CD1c-positive myeloid dendritic cell (primary cell): ENCODE data around the gene TMEM200C.
"Not testable (repeated sequence)": the region's sequence is repeated elsewhere in the genome, so short reads cannot be mapped to it uniquely, and the experiment has no call there.

Experiments used
- DNase-seq: peaks from one replicate; pipeline ENCODE4 v3.0.0-alpha.2; 2016; ENCODE audit errors: extremely low spot score

TMEM200C gene

DNA sequence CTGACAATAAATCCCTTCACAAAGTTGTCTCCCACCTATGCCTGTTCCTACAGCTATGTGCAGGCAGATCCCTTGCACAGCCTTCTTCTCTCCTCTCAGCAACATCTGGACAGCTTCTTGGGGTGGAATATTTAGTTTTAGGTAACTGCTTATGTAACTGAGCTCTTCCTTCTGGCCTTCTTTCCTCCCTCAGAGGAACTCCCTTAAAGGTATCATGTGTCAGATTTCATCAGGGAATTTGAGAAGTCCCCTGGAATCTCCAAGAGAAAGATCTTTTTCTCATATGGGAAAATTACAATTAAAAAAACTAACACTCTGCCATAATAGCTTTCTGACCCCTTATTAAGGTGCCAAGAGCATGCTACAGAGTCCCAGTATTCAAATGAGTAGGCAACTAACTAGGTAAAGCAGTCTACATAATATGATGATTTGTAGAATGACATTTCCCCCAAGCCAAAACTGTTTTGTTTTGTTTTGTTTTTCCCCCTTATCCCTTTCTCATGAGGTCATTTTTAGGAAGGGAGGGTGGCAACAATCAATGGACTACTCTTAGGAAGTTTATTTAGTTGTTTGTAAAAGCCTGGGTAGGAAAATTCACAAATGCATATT lies 2.4 kb downstream of the TMEM200C start:
- DNase-seq: no peak

DNA sequence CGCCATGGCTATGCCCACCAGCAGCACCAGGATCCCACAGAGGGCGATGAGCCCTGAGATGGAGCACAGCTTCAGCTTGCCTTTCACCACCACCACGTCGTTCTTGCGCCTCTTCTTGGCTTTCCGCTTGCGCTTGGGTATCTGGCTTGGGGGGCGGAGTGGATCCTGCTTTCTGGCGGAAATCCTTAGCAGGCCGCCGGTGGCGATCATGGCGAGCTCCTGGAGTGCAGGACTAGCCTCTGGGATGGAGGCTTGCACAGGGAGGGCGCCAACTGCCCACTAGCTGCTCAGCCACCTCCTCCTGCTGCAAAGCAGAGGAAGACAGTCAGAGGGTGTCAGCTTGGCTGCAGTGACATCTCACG lies 3.5 kb downstream of the TMEM200C start:
- no peak for DNase-seq

DNA sequence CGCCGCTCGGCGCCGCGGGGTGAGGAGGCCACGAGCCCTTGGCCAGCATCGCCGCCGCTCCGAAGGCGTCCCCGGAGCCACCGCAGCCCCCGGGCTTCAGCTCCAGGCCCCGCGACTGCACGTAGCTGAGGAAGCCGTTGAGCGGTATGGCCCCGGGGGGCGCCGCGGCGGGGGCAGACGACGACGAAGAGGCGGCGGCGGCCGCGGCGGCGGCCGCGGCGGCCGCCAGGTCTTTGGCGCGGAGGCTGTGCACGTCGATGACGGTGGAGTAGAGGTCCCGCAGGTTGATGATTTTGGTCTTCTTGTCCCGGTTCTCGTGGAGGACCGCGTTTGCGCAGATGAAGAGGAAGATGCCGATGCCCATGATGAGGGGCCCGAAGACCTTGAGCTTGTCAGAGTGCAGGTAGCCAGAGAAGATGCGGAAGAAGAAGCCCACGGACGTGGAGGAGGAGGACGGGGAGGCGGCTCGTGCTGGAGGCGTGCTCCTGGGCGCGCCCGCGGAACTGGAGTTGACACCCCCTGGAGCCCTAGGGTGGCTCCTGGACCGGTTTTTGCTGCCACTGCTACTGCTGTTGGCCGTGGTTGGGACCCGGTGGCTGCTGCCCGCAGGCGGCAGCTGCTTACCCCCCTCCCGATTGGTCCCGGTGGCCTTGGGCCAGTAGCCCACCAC lies 4.0 kb downstream of the TMEM200C start:
- no peak for DNase-seq

DNA sequence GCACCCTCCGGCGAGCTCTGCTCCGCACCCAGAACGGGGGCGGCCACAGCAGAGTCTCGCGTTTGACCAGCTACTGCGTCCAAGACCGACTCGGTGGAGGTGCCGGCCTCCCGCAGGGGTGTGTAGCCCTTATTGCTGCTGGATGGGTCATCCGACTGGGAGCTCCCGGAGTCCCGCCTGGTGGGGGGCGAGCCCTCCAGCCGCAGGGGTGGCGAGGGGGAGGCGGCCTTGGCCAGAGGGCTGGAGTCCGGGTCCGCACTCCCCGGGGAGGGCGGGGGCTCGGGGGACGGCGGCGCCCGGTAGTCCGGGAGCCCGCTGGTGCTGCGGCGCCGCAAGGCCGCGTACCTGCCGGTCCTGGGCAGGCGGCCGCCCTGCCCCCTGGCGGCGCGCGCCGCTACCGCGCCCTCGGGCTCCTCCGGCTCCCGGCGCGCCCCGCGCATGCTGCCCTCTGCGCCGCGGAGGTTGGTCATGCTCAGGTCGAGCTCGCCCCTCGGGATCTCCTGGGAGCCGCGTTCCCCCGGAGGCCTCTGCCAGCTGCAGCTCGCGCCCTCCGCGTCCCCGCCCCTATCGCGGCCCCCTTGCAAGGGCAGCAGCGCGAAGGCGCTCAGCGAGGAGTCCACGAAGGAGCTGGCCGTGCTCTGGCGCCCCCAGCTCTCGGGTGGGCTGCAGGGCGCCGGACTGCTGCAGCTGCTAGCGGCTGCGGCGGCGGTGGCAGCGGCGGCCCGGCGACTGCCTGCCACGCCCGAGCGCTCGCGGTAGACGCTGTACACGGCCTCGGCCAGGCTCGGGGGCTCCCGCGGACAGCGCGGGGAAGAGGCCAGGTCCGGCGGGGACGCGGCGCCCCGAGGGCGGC lies 4.8 kb downstream of the TMEM200C start:
- DNase-seq: peak; percentile 40

DNA sequence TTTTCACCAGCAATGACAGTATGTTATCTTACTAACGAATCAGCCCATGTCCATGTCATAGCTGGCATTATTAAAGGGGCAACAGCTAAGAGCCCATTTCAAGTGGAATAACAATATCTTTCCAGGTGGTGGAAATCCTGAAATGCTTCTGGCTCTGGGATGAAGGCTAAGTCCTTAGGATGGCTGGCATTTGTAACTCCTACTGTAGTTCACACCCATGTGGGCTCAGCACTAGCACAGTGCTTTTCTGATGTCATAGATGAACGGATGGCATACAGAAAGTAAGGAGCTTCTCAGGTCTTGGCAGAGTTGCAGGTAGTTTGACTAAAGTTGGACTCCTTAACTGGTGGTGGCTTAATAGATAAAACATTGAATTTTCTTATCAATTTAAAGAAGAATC lies 10.0 kb downstream of the TMEM200C start:
- DNase-seq: no peak

DNA sequence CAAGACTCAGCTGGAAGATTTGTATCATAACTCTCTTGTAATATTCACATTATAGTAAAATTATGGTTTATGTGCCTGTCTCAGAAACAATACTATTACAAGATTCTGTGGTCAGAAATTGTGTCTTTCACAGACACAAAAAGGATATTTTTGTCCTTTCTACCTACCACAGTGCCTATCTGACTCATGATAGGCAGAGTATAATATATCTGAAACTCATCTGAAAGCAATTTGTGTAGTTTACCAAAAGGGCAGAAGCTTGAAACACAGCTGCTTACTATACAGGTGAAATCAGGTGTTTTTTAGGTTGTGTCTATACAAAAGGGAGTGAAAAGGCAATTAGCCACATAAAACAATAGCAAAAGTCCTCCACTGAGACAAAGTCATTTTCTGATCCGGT lies 10.9 kb downstream of the TMEM200C start:
- DNase-seq: no peak

DNA sequence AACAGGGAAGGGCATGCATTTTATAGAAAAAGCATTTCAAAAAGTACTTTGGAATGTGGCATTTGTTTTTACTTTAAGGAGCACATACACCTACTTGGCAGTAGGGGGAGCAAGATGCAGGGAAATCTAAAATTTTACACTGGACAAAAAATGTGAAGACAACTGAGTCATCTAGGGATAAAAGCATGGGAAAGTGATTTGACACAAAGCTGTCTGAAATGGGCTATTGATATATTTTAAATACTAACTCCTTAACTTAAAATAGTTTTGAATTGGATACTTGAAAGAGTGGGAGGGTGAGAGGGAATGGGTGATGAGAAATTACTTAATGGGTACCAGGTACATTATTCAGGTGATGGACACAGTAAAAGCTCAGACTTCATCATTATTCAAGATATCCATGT lies 15.8 kb downstream of the TMEM200C start:
- DNase-seq: peak; percentile 35

DNA sequence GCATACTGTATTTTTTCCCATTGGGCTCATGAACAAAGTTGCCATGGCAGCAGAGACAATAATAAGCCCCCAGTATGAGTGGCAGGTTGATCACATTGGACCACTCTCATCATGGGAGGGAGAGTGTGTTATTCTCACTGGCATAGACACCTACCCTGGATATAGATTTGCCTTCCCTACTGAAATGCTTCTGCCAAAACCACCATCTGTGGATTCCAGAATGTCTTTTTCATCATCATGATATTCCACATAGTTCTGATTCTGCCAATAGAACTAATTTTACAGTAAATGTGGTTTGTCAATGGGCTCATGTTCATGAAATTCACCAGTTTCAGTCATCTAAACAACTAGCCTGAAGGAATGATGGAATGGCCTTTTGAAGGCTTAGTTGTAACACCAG lies 18.4 kb downstream of the TMEM200C start:
- no peak for DNase-seq

DNA sequence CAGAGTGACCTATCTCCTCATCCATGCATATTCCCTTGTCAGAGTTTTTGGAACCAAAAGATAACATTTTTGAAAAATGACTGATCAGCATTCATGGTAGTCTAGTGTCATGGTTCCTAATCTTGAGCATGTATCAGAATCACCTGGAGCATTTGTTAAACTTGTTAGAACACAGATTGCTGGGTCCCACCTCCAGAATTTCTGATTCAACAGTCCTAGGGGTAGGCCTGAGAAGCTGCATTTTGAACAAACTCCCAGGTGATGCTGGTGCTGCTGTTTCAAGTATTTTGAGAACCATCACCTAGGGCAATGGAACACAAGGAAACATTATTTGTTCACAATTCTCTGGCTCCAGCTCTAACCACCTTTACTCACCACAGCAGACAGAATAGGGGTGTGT lies 21.0 kb downstream of the TMEM200C start:
- no peak for DNase-seq

DNA sequence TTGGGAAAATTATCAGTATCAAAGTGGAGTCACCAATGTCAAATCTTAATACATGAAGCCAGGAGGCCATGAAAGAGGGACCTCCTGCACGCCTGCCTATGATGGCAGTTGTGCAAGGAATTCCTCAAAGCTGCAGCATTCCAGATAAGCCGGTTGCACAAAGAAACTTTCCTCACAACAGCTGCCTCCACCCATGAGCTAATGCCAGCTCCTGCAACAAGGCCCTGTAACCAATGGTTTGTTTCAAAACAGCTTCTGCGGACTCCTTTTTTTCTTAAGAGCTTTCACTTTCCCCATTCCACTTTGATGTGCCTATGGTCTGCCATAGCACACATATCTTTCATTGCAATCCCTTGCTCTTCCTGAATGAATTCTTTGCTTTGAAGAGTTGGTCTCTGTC lies 22.4 kb downstream of the TMEM200C start:
- no peak for DNase-seq

DNA sequence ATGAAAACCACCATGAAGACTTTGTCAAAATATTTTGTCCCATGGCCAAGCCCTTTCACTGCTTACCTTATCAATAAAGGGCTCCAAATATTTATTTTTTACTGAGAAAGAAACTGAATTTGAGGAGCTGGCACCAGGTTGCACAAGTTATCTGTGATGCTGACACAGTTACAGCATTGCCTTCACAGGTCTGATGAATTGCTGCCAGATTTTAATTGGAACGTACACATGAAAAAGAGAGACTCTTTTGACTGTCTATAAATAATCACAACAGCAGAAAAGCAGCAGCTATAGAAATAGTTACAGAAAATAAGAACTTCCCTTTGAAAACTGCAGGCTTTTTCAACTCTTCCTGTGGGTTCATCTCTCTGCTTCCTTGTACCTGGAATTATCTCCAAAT lies 23.9 kb downstream of the TMEM200C start:
- no peak for DNase-seq

DNA sequence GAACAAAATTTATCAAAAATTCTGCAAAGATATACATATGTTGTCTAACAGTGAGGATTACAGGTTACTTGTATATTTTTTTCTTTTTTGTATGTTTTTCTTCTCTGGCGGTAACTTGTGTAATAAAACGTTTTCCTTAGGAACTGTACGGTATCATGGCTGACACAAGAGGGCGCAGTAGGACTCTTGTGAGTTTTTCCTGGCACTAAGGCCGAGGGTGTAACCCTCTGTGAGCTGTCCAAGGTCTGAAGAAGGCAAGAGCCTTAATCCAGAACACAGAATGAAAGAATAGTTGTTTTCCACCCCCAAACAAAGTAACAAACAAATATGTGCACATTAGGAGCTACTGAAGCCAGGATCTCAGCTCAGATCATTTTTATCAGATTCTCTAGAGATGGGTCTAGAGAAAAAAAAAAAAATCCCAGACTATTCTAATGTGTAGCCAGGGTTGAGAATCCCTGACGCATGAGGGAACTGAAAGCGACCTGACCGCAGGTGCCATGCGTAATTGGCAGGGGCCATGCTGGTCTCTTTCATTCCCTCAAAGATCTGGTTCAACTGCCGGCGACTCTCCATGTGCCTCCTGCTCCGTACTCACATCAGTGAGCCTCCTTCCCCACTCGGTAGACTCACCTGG lies 27.0 kb downstream of the TMEM200C start:
- DNase-seq: peak; percentile 71

DNA sequence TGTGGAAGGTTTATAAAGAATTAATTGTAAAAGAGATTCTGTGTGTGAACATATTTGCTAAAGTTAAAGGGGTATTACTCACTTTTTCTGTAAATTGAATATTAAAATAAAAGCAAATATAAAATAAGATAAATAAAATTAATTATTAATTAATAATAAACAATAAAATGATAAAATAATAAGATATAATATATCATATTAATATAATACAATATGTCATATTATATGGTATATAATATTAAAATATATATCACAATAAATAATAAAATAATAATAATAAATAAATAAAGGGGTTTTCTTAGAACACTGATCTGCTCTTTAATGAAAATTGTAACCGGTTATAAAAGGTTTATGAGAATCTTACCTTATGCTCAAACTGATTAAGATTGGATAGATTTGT lies 29.8 kb downstream of the TMEM200C start:
- no peak for DNase-seq

DNA sequence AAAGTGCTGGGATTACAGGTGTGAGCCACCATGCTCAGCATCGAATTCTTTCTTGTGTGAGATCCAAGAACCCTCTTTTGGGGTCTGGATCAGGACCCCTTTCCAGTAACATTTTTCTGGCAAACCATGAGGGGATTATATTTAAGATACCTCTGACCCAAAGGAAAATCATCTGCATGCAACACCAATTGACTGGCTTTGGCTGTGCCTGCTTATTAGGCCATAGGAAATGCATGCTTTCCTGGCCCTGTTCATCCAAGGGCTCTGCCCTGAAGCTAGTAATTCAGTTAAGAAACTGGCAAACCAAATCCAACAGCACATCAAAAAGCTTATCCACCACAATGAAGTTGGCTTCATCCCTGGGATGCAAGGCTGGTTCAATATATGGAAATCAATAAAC lies 33.2 kb downstream of the TMEM200C start:
- DNase-seq: not testable (repeated sequence)

DNA sequence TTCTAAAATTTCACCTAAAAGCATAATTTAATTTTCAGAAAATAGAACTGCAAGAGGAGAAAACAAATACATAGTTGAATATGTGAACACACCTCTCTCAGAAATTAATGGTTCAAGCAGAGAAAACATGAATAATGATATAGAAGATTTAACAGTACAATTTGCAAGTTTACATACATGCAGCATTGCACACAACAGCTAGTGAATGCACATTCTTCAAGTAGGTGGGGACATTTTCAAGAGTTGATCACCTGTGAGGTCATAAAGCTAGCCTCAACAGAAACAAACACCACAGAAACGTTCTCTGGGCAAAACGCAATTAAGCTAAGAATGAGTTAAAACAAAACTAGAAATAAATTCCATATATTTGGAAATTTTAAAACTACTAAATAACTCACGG lies 38.1 kb downstream of the TMEM200C start:
- DNase-seq: no peak

DNA sequence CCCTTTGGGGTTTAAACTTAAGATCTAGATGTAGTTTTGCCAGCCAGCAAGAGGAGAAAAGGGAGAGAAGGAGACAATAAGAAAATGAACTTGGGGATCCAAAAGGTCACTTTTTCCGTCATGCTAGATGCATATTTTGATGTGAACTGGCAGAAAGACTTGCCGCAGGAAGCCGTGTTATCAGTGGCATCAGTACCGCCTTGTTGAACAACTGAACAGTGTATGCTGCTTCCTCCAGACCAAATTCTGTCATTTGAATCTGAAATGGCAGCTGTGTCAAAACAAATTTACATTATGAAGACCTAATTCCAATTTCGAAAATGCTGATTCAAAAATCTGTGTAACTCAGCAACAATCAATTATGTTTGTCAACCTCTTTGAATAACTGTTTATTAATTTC lies 42.1 kb downstream of the TMEM200C start:
- no peak for DNase-seq

DNA sequence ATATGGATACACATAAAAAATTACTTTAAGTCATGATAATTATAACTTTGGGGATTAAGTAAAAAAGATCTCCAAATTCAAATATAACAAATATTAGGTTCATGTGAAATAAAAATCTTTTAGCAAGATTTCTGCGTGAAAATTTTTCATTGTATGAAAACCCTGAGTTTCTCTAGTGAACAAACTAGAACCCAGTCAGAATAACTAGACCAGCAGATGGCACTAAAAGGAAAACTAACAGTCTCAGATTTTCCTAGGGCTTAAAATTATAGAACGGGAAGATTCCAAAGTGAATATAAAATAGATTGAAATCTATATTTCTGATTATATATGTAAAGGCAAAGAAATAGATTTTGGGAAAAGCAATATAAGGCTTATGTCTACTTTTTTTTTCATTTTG lies 43.3 kb downstream of the TMEM200C start:
- no peak for DNase-seq

DNA sequence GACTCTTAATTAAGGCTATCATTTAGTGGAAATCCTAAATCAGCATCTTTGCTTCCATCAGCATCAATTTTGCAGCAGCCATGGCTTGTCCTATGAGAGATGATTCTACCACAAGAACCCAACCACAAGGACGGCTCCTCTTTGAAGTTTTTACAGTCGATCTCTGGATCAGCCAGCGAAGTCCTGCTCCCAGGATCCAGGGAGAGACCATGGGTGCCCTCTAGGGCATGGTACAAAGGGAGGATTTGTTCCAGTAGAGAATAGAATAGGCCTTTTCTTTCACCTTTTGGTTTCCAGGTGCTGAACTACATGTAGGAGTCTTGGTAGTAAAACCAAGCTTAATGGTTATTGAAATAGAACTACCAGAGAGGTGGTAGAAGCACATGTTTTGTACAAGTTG lies 52.7 kb downstream of the TMEM200C start:
- DNase-seq: no peak

DNA sequence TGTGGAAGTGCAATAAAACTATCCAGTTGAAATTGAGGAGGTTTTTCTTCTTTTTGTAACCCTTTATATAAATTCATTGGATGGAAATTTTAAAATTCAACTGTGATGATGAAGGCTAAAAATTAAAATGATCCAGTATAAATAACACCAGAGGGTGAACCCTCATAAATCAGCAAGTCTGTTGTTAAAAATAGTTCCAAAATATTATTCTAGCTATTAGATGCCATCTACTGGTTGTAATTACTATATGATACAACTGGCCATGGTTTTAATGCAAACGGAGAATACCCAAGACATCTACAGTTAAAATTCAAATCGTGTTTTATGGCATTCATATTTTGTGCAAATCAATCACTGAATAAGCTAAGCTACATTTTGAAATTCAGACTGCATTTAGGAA lies 53.8 kb downstream of the TMEM200C start:
- DNase-seq: peak; percentile 7

DNA sequence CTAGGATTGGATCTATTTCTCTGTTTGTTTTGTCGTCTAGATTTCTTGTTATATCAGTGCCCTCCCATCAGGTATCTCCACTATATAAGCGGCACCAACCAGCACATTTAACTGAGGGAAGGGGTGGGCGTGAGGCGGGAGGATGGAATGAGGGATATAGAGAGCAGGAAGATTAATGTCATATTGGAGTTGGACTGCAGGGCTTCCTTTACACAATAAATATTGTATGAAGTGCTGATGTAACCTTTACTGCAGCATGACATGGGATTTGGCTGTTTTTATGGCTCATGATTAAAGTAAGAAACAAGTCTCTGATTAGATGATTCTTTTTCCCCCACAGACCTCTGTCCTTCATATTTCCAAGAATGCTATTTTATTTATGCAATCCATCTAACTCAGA lies 54.8 kb downstream of the TMEM200C start:
- DNase-seq: no peak

DNA sequence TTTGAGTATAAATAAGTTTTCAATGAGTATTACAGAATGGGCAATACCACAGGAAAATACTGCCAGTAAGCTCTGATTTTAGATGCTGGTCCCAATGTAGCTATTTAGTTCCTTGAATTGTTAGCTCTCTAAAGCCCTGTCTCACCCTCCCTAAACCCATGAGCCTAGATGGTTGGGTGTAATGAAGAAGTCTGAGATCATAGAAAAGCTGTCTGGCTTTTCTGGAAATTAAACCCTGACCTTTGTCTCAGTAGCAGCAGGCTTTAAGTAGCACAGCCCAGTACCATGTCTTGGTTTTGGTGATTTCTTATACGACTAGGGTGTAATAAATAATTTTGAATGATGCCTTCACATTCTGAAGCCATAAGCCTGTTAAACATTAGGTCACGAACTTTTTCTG lies 55.3 kb downstream of the TMEM200C start:
- no peak for DNase-seq

DNA sequence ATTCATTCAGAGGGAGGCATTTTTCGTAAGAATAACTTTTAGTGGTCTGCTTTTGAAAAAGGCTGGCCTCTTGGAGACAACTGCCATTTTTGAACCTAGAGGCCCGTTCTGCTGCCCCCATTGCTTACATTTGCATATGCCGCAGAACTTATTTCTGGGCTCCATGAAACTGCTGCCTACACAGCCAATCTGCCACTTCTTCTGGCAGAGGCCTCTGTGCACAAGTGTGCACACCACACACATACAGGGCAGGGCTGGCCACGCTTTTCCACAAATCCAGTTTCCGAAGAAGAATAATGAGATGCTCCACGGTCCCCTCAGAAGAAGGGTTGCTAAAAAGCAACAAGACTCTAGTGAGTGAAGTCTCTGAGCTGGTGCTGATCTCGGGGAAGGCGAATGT lies 56.2 kb downstream of the TMEM200C start:
- DNase-seq: no peak
